Esophagus (tissue), 2 donors: ENCODE data around the gene HIPK4. TPM values are rescaled to one million over a fixed set of nuclear protein-coding genes. Genes with fewer than 3 reads are reported as not detected.
"Not testable (repeated sequence)": the region's sequence is repeated elsewhere in the genome, so short reads cannot be mapped to it uniquely, and the experiment has no call there.

ENCODE experiments used
- H3K27ac ChIP-seq, 2 donors: one replicate each; pipeline ENCODE4 v1.5.1; 2013; ENCODE audit warnings: low read depth in 2 of 2, mild to moderate bottlenecking in 2 of 2, inconsistent platforms in 1 of 2, low read length in 1 of 2, moderate library complexity in 1 of 2
- H3K27me3 ChIP-seq, 2 donors: one replicate each; pipeline ENCODE4 v1.6.1; 2013; ENCODE audit warnings: low read length in 2 of 2, control low read depth in 1 of 2, mild to moderate bottlenecking in 1 of 2; ENCODE audit not compliant: insufficient read depth in 2 of 2, control insufficient read depth in 1 of 2
- H3K36me3 ChIP-seq, 2 donors: one replicate each; pipeline ENCODE4 v1.6.1; 2013; ENCODE audit warnings: low read length in 1 of 2; ENCODE audit not compliant: control insufficient read depth in 2 of 2, insufficient read depth in 2 of 2
- H3K4me1 ChIP-seq, 2 donors: one replicate each; pipeline ENCODE4 v1.6.1; 2013; ENCODE audit warnings: low read length in 1 of 2; ENCODE audit not compliant: control insufficient read depth in 2 of 2, insufficient read depth in 2 of 2
- H3K4me3 ChIP-seq, 2 donors: one replicate each; pipeline ENCODE4 v1.5.1; 2013; ENCODE audit warnings: low read length in 2 of 2, mild to moderate bottlenecking in 2 of 2, low read depth in 1 of 2, moderate library complexity in 1 of 2
- H3K9me3 ChIP-seq, 2 donors: one replicate each; pipeline ENCODE4 v1.6.1; 2013; ENCODE audit warnings: mild to moderate bottlenecking in 2 of 2, low read depth in 1 of 2, low read length in 1 of 2, moderate library complexity in 1 of 2; ENCODE audit not compliant: control insufficient read depth in 2 of 2, insufficient read depth in 1 of 2
- WGBS, 2 donors: extraction: QIAGEN DNeasy Blood & Tissue Kit; methylation state at CpG; one replicate each; pipeline ENCODE4 v1.1.7; 2013; 5-methylcytosine and 5-hydroxymethylcytosine counted together
- polyA plus RNA-seq, 2 donors: library from polyadenylated mRNA; stranded (reverse); fragments of 200-250 nt; gene quantifications; one replicate each; pipeline ENCODE4 v1.2.3, GENCODE V29; 2013
- donor health status: healthy with polysubstance abuse.
- donor health status: Bipolar disorder and iron deficiency.

Gene HIPK4
- polyA plus RNA-seq, 2 donors, result 0.04 to 0.08 TPM

DNA sequence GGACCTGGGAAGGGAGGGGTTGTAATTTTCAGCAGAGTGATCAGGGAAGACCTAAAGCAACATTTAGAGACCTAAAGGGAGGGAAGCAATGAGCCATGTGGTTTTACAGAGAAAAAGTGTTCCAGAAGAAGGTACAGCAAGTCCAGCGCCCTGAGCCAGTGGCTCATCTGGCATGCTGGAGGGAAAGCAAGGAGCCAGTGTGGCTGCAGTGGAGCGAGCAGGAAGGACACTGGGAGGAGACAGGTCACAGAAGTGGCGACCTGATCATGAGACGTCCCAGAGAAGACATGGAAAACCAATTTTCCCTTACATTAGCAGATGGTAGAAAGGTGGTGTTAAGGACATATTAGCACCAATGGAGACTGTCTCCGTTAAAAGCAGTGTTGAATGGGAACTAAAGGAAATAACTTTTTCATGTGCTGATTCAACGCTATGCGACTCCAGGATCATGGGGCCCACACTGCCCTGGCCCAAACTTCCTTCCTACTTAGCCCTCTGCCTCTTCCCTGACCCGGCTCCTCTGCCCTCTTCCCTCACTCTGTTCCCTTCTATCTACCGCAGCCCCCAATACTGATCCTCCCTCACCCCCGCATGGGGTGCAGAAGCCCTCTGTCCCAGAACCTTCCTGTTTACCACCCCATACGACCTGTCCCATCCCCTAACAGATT lies 47.2 kb downstream of the HIPK4 start:
- Histone ChIP-seq H3K27ac (no peak overlapping the region), H3K4me1 (peaks cover 0 to 3% of the 10 kb centered on the region in 2 donors), H3K9me3 (no peaks in the 10 kb centered on the region), H3K4me3 (no peak overlapping the region), H3K36me3 (peaks cover 0 to 2% of the 10 kb centered on the region in 2 donors), H3K27me3 (no peaks in the 10 kb centered on the region)
- WGBS, 2 donors, result 88 to 91% methylated on average over 10 to 11 of the region's 11 CpGs

DNA sequence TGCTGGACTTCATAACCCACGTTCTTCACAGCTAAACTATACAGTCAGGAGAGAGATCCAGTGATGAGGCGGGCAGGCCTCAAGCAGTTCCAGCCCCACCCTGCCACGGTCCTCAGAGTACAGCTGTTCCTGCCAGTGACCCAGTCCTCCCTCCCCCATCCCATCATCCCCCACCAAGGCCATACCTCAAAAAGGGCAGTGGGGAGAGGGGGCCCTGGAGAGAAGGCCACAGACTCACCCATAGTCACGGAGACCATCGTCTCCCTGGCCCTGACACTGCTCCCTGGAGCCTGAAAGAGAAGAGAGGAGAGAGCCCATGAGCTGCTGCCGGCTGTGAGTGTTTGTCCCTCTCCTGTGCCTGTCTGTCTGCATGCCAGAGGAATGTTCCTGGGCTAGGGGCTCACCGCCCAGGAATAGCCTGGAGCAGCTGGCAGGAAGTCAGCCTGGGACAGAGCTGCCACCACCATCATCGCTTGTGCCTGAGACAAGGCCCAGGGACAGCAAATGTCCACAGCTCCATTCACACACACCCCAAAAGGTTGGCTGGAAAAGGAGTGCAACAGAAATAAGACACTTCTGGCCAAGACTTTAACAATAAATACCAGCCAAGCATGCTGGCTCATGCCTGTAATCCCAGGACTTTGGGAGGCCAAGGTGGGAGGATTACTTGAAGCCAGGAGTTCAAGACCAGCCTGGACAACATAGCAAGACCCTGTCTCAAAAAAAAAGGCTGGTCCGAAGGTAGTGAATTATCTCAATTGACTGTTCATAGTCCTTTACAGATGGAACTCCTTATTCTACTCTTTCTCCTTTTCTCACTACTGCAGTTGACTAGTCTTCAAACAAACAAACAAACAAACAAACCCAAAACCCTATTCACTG lies 48.1 kb downstream of the HIPK4 start:
- H3K4me3 ChIP-seq, result no peak overlapping the region
- no peaks in the 10 kb centered on the region for H3K9me3 ChIP-seq
- peaks cover 0 to 3% of the 10 kb centered on the region in 2 donors for H3K4me1 ChIP-seq
- H3K36me3 ChIP-seq, result peaks cover 0 to 2% of the 10 kb centered on the region in 2 donors
- 62 to 67% methylated on average over 9 of the region's 9 CpGs for WGBS, 2 donors
- no peaks in the 10 kb centered on the region for H3K27me3 ChIP-seq
- H3K27ac ChIP-seq, result peak overlapping the region; percentile 12 to 53

DNA sequence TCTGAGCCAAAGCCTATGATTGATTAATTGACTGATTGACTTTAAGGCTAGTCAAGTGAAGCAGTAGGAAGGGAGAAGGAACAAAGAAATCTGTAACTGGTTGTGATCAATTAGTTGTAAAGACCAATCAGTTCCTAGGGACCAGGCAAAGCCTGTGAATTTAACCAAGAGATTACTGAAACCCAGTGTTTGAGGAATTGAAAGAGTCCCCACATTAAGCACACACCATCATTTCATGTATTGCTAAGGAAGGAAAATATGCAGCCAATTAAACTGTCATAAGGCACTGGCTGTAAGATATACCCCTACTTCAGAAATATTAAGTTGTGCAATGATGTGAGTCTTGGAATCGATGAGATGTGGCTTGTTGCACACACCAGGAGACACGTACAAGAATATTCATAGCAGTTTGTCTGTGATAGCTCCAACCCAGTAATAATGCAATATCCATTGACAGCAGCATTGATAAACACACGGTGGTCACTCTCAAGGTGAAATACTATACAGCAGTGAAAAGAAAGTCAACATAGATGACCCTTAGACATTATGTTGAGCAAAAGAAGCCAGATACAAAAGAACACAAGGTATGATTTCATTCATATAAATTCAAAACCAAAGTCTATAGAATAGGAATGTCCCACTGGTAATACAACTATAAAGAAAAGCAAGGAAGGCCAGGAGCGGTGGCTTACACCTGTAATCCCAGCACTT lies 50.8 kb downstream of the HIPK4 start:
- peaks cover 5 to 12% of the 10 kb centered on the region in 2 donors for H3K36me3 ChIP-seq
- no peaks in the 10 kb centered on the region for H3K4me1 ChIP-seq
- no peak overlapping the region for H3K27ac ChIP-seq
- no peak overlapping the region for H3K4me3 ChIP-seq
- WGBS, 2 donors, result 92 to 98% methylated on average over 4 of the region's 4 CpGs
- no peaks in the 10 kb centered on the region for H3K27me3 ChIP-seq
- no peaks in the 10 kb centered on the region for H3K9me3 ChIP-seq

DNA sequence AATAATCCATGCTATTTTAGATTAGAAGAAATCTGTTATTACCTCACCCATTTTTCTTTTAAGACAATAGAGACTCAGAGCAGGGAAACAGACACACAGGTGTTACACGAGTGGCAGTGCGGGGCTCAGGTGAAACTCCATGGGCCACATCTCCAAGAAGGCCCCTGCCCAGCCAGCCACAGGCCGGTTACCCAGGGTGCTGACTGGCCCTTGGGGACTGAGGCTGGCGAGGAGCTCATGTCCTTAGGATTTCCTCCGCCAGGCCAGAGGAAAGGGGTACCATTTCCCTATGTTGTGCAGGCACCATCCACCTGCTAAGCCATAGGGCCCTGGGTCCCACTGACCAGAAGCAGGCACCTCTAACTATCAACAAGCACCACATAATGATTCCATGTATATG lies 52.4 kb downstream of the HIPK4 start:
- no peak overlapping the region for H3K4me3 ChIP-seq
- no peaks in the 10 kb centered on the region for H3K4me1 ChIP-seq
- peaks cover 0 to 2% of the 10 kb centered on the region in 2 donors for H3K9me3 ChIP-seq
- no peaks in the 10 kb centered on the region for H3K27me3 ChIP-seq
- peaks cover 12% of the 10 kb centered on the region in 2 donors for H3K36me3 ChIP-seq
- WGBS, 2 donors, result 92 to 95% methylated on average over 5 of the region's 5 CpGs
- no peak overlapping the region for H3K27ac ChIP-seq

DNA sequence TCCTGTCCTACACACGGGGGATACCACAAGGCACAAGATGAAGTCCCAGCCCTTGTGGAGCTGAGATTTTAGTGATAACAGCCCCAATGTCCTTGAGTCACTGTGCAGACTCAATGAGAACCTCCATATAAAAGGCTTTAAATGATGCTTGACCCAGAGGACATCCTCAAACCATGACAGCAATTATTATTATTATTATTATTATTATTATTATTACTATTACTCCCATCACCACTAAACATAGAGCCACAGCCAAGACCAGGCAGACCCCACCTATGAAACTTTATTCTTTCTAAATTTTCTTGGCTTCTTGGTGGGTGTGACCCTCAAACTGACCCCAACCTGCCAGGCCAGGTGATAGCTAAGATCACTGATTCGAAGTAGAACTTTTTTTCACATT lies 52.9 kb downstream of the HIPK4 start:
- H3K4me3 ChIP-seq, result no peak overlapping the region
- H3K36me3 ChIP-seq, result peaks cover 12 to 15% of the 10 kb centered on the region in 2 donors
- no peaks in the 10 kb centered on the region for H3K4me1 ChIP-seq
- WGBS, 2 donors, result 74 to 93% methylated on average over 2 of the region's 2 CpGs
- H3K9me3 ChIP-seq, result peaks cover 0 to 2% of the 10 kb centered on the region in 2 donors
- H3K27ac ChIP-seq, result no peak overlapping the region
- H3K27me3 ChIP-seq, result no peaks in the 10 kb centered on the region

DNA sequence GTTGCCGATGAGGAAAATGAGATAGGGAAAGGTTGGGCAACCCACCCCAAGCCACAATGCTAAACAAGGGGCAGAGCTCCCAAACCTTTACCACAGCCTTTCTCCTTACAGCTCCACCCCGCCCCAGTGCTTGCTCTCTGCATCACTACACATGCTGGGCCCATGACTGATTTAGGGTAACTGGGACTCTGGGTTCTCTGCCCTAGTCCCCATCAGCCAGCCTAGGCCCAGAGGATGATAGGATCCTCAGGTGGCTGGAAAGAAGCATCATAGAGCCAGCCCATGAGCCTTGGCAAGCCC lies 53.4 kb downstream of the HIPK4 start:
- no peaks in the 10 kb centered on the region for H3K27me3 ChIP-seq
- no peak overlapping the region for H3K27ac ChIP-seq
- H3K4me3 ChIP-seq, result no peak overlapping the region
- WGBS, 2 donors, result 98 to 100% methylated on average over 2 of the region's 2 CpGs
- H3K9me3 ChIP-seq, result peaks cover 0 to 2% of the 10 kb centered on the region in 2 donors
- no peaks in the 10 kb centered on the region for H3K4me1 ChIP-seq
- peaks cover 12 to 18% of the 10 kb centered on the region in 2 donors for H3K36me3 ChIP-seq

DNA sequence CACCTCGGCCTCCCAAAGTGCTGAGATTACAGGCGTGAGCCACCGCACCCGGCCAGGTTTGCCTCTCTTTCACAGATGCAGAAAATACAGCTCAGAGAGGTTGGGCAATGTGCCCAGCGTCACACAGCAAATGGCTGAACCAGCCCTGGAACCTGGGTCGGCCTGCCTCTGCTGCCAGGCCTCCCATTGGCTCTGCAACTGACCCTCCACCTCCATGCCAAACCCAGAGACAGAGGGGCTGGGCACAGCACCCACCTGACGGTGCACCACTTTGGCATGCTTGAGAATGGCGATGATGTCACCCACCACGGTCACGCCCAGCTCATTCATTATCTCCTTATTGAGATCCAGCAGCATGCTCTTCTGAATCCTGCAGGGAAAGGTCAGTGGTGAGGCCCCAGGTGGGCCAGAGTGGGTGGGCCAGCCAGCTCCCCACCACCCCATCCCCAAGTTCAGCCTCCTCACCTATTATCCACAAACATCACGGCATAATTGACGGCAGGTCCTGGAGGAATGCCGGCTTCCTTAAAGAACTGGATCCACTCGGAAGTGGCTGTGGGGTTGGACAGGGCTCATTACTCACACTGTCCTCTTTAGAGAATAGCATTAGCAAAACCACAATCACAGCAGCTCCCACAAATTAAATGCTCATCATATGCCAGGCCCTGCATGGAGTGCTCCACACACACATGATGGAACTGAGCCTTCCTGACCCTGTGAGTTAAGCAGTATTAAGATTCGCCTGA lies 54.0 kb downstream of the HIPK4 start:
- Histone ChIP-seq H3K4me3 (no peak overlapping the region), H3K4me1 (no peaks in the 10 kb centered on the region), H3K27me3 (no peaks in the 10 kb centered on the region), H3K36me3 (peaks cover 12 to 21% of the 10 kb centered on the region in 2 donors), H3K9me3 (peaks cover 0 to 2% of the 10 kb centered on the region in 2 donors), H3K27ac (no peak overlapping the region)
- 93 to 95% methylated on average over 15 of the region's 15 CpGs for WGBS, 2 donors

DNA sequence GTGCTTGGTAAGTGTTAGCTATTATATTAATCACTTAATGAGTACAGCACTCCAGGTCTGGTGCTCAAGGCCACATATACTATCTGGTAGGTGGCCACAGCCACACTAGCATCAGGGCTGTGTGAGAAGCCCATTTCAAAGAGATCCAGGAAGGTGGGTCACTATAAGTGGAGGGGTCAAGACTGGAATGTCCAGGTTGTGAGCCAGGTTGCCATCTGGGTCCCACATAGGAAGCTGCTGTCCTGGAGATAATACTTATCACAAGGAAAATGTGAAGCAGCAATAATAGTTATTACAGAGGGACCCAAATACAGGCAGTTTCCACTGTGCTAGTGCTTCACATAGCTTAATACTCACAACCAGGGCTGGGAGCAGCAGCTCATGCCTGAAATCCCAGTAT lies 54.9 kb downstream of the HIPK4 start:
- H3K4me3 ChIP-seq, result no peak overlapping the region
- no peaks in the 10 kb centered on the region for H3K27me3 ChIP-seq
- H3K36me3 ChIP-seq, result peaks cover 12 to 24% of the 10 kb centered on the region in 2 donors
- H3K4me1 ChIP-seq, result no peaks in the 10 kb centered on the region
- H3K9me3 ChIP-seq, result peaks cover 0 to 2% of the 10 kb centered on the region in 2 donors
- no peak overlapping the region for H3K27ac ChIP-seq

DNA sequence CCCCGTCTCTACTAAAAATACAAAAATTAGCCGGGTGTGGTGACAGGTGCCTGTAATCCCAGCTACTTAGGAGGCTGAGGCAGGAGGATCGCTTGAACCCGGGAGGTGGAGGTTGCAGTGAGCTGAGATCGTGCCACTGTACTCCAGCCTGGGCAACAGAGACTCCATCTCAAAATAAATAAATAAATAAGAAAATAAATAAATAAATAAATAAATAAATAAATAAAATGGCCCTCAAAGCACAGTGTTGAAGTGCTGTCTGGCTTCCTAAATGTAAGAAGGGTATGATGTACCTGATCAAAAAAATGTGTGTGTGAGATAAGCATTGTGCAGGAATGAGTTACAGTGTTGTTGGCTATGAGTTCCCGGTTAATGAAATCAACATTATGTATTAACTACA lies 56.9 kb downstream of the HIPK4 start:
- not testable (repeated sequence) for H3K9me3 ChIP-seq, H3K27ac ChIP-seq, H3K4me1 ChIP-seq, H3K4me3 ChIP-seq, H3K27me3 ChIP-seq
- 97 to 98% methylated on average over 6 of the region's 6 CpGs for WGBS, 2 donors
- peaks cover 12 to 33% of the 10 kb centered on the region in 2 donors for H3K36me3 ChIP-seq
